SKM-1 (cell line): Measurements from ENCODE around the gene OPA3.

Source experiments
- DNase-seq: peaks from one replicate; lab custom pipeline; 2025; ENCODE audit not compliant: unreplicated experiment; lab: John Stamatoyannopoulos, UW

The OPA3 gene

DNA sequence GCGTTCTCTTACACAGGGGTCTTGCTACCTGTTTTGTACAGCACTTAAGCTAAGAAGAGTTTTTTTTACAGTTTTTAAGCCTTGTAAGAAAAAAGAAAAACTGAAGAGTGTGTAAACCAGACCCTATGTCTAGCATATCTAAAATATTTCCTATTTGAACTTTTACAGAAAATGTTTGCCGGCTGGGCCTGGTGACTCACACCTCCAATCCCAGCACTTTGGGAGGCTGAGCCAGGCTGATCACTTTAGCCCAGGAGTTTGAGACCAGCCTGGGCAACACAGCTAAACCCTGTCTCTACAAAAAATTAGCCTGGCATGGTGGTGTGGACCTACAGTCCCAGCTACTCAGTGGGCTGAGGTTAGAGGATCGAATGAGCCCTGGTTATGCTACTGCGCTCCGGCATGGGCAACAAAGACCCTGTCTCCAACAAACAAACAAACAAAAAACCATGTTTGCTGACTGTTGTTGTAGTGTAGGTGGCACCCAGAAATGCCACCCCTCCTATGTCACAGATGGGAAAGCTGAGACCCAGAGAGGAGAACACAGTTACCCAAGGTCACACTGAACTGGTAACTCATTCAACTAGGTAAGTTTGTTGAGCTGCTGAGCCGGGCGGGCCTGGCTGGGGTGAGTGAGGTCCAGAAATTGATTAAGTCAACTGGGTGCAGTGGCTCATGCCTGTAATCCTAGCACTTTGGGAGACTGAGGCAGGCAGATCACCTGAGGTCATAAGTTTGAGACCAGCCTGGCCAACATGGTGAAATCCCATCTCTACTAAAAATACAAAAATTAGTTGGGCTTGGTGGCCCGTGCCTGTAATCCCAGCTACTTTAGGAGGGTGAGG lies 79.2 kb downstream of the OPA3 start:
- no peak for DNase-seq

DNA sequence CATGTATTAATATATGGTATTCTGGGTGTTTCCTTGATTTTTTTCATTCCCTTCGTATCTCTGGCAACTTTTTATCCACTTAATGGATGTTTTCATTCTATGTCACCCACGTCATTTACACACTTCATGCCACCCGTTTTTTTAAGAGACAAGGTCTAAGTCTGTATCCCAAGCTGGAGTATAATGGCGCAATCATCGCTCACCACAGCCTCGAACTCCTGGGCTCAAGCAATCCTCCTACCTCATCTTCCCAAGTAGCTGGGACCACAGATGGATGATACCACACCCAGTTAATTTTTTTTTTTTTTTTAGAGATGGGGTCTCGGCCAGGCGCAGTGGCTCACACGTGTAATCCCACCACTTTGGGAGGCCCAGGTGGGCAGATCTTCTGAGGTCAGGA lies 80.7 kb downstream of the OPA3 start:
- no peak for DNase-seq

DNA sequence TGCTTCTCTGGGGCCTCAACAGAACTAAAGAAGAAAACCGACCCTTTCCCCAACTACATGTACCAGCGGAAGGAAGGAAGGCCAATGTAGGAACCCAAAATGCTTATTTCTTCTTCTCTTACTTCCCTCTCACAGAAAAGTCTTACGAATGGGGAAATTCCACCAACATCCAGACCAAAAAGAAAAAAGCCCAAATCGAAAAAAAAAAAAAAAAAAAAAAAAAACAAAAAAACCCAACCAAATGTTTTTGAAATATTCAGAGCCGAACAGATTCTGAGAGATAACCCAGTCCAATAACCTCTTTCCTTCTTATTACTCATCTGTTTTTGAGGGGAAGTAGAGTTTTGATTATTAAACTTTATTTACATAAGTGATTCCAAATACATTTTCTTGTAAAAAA lies 82.5 kb downstream of the OPA3 start:
- DNase-seq, result no peak

DNA sequence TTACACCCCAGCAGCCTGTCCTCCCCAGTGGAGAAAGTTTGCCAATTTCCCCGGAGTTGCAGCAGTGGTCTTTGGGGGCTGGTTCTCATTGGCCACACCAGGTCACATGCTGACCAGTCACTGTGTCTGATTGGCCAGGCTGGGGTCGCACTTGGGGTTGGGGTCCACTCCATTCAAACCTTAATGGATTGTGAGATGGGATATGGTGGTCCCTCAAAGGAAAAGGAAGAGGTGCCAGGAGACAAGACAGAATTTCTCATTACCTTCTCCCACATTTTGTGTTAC lies 82.9 kb downstream of the OPA3 start:
- no peak for DNase-seq

DNA sequence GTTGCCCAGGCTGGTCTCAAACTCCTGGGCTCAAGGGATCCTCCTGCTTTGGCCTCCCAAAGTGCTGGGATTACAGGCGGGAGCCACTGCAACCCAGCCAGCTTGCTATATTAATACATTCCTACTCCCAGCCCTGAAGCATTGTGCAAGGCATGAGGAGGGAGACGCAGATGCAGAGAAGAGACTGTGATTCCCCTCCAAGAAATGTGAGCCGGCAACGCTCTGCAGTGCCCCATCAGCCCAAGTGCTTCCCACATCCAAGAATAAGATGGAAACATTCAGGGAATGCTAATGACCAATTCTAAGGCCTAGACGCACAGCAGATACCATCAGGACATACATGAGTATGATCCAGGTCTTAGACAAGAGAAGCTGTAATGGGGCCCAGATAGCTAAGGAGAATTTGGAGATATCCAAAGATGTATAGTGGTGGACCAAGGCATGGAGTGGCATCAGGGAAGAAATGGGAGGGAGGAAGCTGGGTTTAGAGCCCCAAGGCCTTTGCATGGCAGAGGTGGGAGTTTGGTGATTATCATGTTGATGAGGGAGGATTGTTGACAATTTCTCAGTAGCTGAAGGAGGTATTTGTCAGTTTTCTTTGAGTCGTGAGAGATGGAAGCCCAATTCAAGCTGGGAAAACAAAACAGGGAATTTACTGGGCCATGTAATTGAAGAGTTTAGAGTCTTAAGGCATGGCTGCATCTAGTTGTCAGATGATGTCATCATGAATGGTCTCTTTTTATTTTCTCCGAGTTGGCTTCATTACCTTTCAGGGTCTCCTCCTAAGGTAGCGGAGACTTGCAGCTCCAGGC lies 83.5 kb downstream of the OPA3 start:
- DNase-seq, result no peak

DNA sequence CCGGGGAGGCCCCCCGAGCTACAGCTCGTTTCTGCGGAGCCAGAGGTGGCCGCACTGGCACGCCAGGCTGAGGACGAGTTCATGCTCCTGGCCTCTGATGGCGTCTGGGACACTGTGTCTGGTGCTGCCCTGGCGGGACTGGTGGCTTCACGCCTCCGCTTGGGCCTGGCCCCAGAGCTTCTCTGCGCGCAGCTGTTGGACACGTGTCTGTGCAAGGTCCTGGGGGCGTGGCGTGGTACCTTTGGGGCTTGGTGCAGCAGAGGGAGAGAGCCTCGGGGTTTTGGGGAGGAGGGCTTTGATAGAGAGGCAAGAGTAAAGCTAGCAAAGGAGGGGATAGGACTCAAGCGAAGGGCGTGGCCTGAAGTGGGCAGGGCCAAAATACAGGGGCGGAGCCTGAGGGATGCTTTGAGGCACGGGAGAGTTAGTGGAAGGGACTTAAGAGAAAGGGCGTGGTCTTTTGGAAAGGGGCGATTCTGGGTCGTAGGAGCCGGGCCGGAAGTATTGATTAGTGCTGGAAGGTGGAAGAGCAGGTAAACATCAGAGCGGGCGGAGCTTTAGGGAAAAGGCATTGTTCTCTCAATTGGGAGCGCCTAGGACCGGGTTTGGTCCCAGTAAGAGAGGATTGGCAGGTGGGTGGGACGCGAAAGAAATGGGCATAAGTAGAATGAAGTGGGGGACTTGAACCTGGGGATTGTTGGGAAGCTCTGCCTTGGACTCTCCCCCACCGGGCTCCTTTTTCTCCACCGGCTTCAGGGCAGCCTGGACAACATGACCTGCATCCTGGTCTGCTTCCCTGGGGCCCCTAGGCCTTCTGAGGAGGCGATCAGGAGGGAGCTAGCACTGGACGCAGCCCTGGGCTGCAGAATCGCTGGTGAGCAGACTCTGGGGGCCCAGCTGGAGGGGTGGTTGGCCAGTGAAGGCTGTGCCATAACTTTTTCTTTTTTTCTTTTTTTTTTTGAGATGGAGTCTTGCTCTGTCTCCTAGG lies 85.1 kb downstream of the OPA3 start:
- DNase-seq, result no peak

DNA sequence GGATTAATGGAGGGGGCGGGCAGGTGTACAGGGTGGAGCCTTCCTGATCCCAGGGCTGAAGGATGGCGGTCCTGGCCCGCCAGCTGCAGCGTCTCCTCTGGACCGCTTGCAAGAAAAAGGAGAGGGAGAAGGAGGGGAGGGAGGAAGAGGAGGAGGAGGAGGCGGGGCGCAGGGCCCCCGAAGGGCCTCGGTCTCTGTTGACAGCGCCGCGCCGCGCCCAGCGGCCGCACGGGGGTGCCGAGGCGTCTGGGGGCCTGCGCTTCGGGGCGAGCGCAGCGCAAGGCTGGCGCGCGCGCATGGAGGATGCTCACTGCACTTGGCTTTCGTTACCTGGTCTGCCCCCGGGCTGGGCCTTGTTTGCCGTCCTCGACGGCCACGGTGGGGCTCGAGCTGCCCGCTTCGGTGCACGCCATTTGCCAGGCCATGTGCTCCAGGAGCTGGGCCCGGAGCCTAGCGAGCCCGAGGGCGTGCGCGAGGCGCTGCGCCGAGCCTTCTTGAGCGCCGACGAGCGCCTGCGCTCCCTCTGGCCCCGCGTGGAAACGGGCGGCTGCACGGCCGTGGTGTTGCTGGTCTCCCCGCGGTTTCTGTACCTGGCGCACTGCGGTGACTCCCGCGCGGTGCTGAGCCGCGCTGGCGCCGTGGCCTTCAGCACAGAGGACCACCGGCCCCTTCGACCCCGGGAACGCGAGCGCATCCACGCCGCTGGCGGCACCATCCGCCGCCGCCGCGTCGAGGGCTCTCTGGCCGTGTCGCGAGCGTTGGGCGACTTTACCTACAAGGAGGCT lies 86.0 kb downstream of the OPA3 start, which contains the start of gene PPM1N:
Gene PPM1N (plus strand): TSS at position 33 of the 785 bp plus-strand sequence. CDS start 30 bp downstream, at position 63.
- DNase-seq, result no peak

DNA sequence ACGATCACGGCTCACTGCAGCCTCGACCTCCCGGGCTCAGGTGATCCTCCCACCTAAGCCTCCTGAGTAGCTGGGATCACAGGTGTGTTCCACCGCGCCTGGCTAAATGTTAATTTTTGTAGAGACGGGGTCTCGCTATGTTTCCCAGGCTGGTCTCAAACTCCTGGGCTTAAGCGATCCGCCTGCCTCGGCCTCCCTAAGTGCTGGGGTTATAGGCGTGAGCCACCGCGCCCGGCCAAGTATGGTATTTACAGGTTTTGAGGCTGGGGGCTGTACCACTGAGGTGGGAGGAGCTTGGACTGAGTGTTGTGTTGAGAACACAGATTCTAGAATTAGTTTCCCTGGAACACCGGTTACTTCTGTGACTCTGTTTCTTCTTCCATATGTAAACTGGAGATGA lies 86.8 kb downstream of the OPA3 start:
- no peak for DNase-seq

DNA sequence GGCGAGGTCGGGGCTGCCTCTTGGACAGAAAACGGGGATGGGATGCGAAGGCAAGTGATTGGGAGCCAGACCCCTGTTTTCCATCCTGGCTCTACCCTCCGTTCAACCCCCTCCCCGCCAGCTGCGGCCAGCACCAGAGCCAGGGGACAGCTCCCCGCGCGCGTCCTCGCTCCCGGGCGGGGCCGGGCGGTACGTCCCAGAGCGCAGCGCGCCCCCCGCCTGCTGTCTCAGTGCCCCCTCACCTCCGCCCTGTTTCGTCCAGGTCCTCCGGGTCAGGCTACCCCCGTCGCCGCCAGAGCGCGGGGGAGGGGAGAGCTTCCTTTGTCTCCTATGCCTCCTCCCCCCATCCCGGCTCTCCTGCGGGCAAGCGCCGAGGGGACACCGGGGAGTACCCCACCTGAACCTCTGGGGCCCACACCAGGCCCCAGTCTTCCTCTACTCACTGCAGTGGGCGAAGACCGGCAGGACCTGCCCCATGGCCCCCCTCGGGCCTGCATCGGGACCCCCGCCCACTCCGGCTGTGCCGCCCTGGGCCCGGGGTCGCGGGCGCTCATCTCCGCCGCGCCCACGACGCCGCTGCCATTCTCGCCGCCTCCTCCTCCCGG lies 88.2 kb downstream of the OPA3 start:
- DNase-seq, result no peak

DNA sequence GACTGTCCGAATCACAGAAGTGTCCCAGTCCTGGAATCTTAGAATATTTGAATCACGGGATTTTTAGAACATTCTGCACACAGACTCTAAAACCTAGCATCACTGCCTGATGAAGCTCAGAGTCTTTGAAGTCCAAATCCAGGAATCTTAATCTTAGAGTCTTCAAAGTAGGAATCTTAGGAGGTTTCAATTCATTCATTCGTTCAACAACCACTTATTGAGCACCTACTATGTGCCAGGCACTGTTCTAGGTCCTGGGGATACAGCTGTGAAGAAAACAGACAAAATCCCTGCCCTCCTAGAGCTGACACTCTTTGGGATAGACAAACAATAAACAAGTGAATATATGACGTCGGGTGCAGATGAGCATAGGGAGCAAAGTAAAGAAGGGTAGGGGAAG lies 89.4 kb downstream of the OPA3 start:
- DNase-seq, result no peak

DNA sequence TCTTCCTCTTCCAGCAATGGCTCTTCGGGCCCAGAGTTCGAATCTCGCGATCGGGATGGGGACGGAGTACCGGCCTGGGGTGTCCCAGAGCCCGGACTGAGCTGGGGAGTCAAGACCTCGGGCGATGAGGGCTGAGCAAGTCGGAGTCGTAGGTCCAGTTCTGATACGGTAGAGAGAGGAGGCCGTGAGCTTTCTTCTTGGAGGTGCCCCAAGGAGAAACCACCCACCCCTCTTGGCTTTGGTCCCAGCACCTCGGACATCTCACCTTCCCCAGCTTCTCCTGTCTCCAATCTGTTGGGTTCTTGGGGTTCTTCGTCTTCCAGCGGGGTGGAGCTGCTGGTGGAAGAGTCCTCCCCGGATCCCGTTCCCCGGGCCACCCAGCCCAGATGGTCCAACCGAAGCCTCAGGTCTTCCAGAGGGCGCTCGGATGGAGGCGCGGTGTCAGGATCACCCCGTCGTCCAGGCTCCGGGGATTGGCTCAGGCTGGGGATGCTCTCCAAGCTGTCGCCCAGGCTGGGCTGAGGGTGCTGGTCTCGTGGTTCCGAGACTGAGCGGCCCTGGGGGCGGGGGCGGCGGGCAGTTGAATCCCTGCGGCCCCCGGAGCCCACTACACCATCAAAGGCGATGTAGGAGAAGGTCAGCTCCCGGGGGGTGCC lies 90.2 kb downstream of the OPA3 start:
- DNase-seq, result no peak

DNA sequence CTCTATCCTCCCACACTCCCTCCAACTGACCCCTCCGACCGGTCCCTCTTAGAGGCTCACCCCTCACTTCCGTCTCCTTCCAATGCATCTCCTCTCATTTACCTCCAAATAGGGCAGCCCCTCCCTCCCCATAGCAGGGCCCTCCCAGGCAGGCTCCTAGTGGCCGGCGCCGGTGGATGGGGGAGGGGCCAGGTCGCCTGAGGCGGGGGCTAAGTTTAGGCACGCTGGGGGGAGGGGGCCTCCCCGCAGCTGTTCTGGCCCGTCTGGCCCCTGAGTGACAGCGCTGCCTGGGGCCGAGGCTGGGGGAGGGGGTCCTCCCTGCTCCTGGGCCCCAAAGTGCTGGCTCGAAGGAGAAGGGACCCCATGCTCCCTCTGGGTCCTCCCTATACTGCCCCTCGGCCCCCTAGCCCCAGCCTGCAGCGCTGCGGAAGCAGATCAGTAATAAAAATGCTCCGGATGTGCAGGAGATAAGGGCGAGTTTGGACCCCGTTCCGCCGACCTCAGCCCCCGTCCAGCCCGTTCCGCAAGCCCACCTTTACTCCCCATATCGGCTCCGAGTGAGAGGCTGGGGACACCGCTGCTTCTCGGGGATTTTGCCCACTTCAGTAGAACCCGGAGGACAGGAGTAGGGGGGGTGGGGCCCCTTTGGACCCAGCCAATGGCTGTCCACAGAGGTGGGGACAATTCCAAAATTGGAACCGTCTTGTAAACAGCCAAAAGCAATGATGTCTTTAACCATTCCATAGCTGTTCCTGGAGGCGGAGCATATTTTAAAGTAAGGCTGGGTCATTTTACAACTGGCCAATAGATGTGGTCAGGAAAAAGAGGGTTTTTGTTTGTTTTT lies 91.8 kb downstream of the OPA3 start:
- peak; percentile 42 for DNase-seq

DNA sequence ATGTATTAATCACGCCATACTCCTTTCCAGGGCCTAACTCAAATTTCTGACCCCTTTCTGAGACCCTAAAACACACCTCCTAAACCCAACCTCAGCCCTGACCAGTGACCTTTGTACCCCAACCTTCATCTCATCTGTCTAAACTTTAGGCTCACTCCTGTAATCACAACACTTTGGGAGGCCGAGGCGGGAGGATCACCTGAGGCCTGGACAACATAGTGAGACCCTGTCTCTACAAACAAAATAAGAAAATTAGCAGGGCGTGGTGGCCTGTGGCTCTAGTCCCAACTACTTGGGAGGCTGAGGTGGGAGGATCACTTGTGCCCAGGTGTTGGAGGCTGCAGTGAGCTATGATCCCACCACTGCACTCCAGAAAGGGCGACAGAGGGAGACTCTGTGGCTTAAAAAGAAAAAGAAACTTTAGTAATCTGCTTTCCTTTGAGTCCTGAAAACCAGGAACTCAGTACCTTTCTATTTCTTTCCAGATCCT lies 92.4 kb downstream of the OPA3 start:
- DNase-seq, result no peak

DNA sequence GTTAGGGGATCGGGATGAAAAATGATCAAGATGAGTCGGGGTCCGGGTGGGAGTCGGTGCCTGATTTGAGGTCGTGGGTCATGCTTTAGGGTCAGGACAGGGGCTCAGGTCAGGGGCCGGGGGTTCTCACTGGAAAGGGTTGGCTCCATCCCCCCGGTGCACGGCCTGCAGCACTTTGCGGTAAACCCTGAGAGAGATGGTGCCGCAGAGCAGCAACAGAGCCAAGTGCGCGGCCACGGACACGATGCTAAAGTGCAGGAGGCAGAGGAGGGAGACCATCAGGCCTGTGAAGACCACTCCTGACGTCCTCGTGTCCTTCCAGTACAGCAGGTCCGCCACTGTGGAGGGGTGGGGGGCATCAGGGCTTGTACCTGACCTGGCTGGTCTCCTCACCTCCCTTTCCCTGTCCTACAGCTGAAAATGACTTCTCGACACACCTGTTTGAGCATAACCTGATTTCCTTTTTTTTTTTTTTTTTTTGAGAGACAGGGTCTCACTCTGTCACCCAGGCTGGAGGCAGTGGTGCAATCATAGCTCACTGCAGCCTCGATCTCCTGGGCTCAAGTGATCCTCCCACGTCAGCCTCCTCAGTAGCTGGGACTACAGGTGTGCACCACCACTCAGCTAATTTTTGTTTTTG lies 95.3 kb downstream of the OPA3 start:
- no peak for DNase-seq

DNA sequence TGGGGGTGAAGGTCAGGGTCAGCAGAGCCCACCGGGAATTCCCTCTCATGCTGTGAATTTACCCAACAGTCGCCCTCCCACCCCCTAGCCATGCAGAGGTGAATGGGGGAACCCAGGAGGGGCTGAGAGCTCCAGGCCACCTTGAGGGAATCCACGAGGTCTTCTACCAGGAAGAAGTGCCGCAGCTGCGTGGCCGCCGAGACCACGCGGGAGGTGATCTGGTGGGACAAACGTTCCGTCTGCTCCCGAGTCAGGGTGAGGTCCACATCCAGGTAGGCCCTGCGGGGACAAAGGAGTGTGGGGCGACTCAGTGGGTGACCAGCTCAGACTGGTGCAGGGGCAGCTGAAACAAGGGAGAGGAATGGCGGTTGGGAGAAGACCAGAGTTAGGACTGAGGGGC lies 95.9 kb downstream of the OPA3 start:
- no peak for DNase-seq

DNA sequence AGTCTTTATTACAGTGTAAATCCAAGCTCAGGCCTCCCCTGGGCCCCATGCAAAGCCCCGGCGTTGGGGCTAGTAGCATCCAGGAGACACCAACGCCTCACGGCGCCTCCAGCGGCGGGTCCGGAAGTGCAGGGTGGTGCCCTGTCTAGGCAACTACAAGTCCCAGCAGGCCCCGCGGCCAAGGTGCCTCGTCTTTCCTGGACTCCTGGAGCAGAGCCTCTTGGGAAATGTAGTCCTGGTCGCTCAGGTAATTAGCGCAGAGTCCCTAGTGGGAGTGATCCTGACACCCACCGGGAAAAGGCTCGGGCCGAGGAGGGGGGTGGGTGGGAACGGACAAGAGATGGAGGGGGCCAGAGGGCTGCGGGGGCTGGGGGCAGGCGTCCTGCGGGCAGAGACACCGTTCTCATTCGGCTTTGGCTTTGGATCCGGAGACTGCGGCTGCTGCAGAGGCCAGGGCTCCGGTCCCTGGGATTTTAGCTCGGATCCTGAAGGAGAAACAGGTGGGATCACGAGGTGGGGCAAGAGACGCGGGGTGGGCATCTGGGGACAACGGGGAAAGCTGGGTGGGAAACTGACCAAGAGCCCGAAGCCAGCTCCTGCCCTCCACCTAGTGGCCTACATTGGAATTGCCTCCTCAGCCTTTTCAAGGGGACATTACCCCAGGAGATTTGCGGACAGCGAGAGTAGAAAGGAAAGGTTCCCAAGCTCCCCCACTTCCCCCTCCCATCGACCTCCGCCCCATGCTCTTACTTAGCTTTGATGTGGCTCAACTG lies 99.1 kb downstream of the OPA3 start:
- peak; percentile 74 for DNase-seq

DNA sequence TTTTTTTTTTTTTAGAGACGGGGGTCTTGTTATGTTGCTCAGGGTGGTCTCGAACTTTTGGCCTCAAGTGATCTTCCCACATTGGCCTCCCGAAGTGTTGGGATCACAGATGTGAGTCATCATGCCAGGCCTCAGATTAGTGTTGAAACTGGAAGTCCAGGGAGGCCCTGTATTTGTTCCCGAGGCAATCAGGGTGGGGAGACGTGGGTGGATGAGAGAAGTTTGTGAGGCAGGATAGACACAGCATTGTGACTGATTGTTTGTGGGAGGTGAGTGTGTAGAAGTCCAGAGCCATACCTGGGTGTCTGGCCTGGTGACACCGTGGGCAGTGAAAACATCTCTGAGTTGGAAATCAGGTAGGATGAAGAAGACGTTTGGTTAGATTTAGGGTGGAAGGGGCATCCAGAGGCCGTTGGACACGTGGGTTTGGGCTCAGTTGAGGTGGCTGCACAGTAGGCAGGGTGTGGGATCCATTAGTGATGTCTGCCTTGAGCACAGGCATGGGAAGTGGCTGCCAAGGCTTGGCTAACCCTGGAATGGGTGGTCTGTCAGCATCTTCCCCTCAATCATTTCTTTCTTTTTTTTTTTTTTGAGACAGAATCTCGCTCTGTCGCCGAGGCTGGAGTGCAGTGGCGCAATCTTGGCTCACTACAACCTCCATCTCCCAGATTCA lies 100.2 kb downstream of the OPA3 start:
- DNase-seq, result no peak
